Effector CD8-positive, alpha-beta T cell (primary cell): ENCODE data around the gene SPOCK2.
"Not testable (repeated sequence)": the region's sequence is repeated elsewhere in the genome, so short reads cannot be mapped to it uniquely, and the experiment has no call there.

ENCODE experiments used
- DNase-seq: peaks from one replicate; lab custom pipeline; 2025; lab: John Stamatoyannopoulos, UW

The SPOCK2 gene

GRCh38 chr10:72108004-72108370 is 19.6 kb upstream of the SPOCK2 start:
- not testable (repeated sequence) for DNase-seq

- DNase-seq, result no peak
Observed at GRCh38 chr10:72107325-72108003, 19.1 kb upstream of the SPOCK2 start.

DNA sequence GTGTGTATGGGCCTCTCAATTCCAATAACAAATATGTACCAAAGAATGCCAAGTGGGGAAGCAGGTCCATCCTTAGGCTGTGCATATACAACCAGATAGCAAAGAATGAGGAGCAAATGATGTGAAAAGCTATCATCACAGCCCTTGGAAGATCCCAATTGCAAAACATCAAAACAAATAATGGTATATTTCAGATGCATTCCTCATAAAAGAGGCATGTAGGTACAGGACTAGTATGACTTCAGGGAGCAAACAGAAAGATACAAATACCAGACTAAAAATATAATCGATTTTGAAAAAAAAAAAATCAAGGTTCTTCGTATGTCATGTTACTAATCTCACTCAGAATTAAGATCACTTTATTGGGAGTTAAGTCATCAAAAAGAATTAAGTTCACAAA is 18.5 kb upstream of the SPOCK2 start:
- DNase-seq, result no peak

GRCh38 chr10:72106154-72106849 is 18.0 kb upstream of the SPOCK2 start:
- no peak for DNase-seq

- DNase-seq, result no peak
Observed at GRCh38 chr10:72105710-72106109, 17.4 kb upstream of the SPOCK2 start.

- no peak for DNase-seq
Observed at GRCh38 chr10:72105098-72105475, 16.7 kb upstream of the SPOCK2 start.

GRCh38 chr10:72104472-72105097 is 16.2 kb upstream of the SPOCK2 start:
- DNase-seq, result no peak

DNA sequence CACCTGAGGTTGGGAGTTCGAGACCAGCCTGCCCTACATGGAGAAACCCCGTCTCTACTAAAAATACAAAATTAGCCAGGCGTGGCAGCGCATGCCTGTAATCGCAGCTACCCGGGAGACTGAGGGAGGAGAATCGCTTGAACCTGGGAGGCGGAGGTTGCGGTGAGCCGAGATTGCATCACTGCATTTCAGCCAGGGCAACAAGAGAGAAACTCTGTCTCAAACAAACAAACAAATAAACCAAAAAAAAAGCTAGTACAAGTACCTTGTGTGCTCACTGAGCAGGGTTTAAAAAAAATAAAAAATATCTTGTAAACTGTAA is 11.2 kb upstream of the SPOCK2 start:
- DNase-seq, result no peak

DNA sequence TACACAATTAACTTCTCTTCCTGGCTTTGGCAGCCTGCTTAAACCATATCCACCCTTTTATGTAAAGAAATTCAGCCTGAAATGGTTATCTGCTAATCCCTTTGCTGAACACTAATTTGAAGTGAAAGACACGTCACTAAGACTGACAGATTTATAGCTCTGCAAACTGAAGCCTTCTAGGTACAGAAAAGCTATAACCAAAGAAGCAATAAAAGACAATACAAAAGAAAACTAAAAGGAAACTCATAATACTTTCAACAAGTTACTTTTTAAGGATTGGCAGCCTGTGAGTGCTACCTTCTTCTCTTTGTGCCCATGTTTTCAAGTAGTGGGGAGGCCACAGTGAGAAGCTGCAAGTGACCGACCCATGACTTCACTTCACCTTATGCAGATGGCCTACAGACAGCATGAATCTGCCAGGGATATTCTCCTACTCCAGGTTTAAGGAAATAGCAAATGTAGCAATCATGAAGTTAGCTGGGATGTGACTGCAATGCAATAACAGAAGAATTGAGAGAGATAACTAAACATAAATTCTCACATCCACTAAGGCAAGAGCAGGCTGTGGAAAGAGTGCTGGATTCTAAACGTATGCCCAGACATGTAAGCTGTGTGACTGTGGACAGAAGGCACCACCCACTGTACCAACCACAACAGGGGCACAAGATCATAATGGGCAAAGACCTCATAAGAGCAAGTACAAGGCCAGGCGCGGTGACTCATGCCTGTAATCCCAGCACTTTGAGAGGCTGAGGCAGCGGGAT is 10.7 kb upstream of the SPOCK2 start:
- no peak for DNase-seq

GRCh38 chr10:72098301-72098835 is 10.0 kb upstream of the SPOCK2 start:
- DNase-seq, result no peak

DNA sequence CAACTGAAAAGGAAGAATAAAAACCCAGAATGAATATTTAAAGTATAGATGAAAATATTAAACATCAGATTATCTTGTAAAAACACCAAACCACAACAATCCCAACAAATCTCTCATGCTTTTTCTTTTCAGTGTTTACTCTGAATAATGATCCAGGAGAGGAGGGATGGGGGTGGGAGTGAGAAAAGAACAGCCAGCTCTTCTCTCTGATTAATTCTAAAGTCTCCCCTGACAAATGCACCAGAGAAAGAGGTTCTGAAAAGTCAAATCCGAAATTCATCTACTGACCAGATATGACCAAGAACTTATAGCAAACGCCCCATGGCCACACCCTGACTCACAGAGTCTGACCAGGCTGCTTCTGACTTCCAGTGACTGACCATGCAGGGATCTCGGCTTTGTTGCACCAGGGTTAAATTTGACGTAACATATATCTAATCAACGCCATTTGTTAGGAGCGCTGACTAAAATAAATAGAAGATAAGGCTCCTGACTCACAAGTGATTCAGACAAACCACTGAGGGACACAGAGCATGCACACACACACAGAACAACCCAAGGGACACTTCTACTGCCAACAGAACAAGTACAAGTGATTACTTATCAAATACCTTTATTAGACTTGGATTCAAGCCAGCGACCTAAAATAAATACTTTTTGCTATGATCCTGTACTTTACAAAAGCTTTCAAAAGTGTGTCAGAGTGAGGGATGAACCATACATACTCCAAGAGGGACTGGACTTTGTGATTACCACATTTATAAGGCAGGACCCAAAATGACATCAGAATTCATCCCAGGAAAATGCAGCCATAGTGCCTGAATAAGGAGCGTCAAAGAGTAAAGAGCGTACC is 9.3 kb upstream of the SPOCK2 start:
- DNase-seq, result no peak

DNA sequence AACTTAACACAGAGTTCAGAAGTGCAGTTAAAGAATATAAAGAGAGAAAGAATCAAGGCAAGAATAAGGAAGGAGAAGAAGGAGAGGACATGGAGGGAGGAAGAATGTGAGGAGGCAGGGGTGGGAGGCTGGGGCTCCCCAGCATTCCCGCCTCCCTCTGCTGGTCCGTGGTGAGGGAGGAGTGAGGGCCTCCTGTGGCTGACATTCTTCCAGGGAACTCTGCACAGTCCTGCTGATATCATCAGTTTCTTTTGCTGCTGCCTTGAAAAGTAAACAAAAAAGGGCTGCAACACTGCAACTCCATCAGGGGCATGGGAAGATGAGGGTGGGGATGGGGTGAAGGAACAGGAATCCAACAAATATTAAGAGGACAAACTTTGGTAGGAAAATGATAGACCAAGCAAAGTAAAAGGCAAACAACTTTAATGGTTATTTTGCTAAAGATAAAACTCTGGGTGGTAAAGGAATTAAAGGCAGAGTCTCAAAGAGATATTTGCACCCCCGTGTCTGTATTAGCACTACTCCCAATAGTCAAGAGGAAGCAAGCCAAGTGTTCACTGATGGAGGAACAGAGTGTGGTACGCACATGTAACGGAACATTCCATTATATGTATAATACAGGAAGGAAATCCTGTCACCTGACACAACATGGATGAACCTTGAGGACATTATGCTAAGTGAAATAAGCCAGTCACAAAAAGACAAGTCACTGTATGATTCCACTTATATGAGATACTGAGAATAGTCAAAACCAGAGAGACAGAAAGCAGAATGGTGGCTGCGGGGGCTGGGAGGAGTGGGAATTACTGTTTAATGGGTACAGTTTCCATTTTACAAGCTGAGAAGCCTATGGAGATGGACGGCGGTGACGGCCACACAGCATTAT is 8.0 kb upstream of the SPOCK2 start:
- DNase-seq, result no peak

- DNase-seq, result no peak
Observed at GRCh38 chr10:72095195-72095594, 6.8 kb upstream of the SPOCK2 start.

GRCh38 chr10:72094574-72094973 is 6.2 kb upstream of the SPOCK2 start:
- no peak for DNase-seq

- DNase-seq, result no peak
Observed at GRCh38 chr10:72093450-72093849, 5.1 kb upstream of the SPOCK2 start.

GRCh38 chr10:72092987-72093386 is 4.6 kb upstream of the SPOCK2 start:
- no peak for DNase-seq

DNA sequence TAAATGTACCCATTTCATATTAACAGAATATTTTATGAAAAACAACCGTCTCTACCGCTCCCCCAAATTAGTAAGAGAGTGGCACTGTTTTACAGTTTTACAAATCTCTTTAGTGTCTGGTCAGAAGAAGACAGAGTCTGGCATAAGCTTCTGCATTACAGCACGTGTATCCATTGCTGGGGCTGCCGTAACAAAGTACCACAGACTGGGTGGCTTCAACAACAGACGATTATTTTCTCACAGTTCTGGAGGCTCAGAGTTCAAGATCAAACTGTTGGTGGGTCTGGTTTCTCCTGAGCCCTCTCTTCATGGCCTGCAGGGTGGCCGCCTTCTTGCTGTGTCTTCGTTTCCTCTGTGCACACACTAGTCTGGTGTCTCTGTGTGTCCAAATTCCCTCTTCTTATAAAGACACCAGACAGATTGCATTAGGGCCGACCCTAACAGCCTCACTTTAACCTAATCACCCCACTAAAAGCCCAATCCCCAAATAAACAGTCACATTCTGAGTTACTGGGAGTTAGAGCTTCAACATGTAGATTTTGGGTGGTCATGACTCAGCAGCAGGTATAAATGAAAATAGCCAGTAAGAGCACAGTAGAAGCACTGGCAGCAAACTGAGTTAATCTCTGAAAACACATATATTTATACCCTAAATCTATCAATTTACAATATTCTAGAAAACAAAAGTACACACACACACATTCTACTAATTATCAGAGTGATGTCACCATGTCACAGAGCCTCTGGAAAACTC is 4.0 kb upstream of the SPOCK2 start:
- DNase-seq, result no peak

DNA sequence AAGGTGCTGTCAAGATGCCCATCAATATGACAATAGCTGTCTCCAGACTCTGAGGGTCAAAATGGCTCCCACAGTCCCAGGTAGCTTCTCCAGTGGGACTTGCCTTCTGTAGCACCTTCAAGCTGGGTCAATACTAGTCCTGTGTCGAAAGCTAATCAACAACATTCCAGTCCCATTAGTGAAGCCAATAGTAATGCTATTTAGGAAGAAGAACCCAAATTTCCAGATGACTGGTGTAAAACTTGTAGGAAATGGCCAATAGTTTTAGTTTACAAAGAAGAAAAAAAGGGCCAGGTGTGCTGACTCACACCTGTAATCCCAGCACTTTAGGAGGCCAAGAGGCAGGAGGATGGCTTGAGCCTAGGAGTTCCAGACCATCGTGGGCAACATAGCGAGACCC is 2.0 kb upstream of the SPOCK2 start:
- DNase-seq, result no peak

DNA sequence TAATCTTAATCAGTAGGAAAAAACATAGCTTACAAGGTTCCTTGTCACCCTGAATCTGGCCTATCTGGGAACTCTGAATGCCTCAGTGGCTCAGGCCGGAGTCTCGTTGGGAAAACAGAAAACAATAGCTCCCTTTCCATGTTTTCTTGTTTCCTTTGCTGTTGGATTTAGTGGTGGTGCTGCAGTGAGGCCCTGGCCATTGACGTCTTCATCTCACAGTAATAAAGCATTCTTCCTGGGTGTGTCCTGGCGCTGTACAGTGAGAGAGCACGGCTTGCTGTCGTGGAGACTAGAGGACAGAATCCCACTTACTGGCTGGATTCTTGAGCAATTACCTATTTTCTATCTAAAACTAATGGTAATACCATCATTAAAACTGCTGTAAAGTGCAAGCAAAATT is 1.3 kb upstream of the SPOCK2 start:
- no peak for DNase-seq
